IMR-90 (cell line): Measurements from ENCODE around the gene CCL15. TPM values are rescaled to one million over a fixed set of nuclear protein-coding genes. Genes with fewer than 3 reads are reported as not detected.

Experiments used
- ATAC-seq: fragments of 200-7000 bp; cut with Tn5 transposase; 2 replicates; pipeline ENCODE4 v1.9.1; 2020; ENCODE audit warnings: low read depth, mild to moderate bottlenecking, moderate library complexity
- BruUV-seq: library from RNA; stranded (reverse); fragments of 400-500 nt; replicated peaks from 2 replicates; lab custom pipeline; 2021; lab: Mats Ljungman, UMichigan
- CTCF ChIA-PET: fragments of 300-600 bp; formaldehyde crosslinking; extraction: SDS; loops from one replicate; lab custom pipeline; 2021; ENCODE audit warnings: antibody characterized with exemption; lab: Yijun Ruan, JAX
- POLR2A ChIA-PET: fragments of 300-600 bp; sonication (Branson Sonifier 250); formaldehyde crosslinking; loops from one replicate; lab custom pipeline; 2022; ENCODE audit warnings: antibody characterized with exemption; ENCODE audit not compliant: unreplicated experiment; lab: Charles Lee
- DNase-seq: peaks from one replicate; pipeline ENCODE4 v3.0.0; 2013
- H2AFZ ChIP-seq: replicated peaks from 2 replicates; pipeline ENCODE3; 2013; ENCODE audit warnings: low read length, mild to moderate bottlenecking; ENCODE audit not compliant: poor library complexity
- H2AK5ac ChIP-seq: 2 replicates; pipeline ENCODE4 v1.6.1; 2013; ENCODE audit warnings: low read depth, low read length, inconsistent platforms
- H2AK9ac ChIP-seq: replicated peaks from 2 replicates; pipeline ENCODE3; 2013; ENCODE audit warnings: mild to moderate bottlenecking, low read depth, low read length, moderate library complexity; ENCODE audit not compliant: poor library complexity
- H2BK120ac ChIP-seq: 2 replicates; pipeline ENCODE4 v1.6.1; 2013; ENCODE audit warnings: low read depth, low read length, inconsistent platforms
- H2BK15ac ChIP-seq: 3 replicates; pipeline ENCODE4 v1.6.1; 2013; ENCODE audit warnings: low read depth, low read length, inconsistent platforms
- H2BK20ac ChIP-seq: 2 replicates; pipeline ENCODE4 v1.6.1; 2013; ENCODE audit warnings: low read depth, mild to moderate bottlenecking, inconsistent platforms, low read length, moderate library complexity
- H2BK5ac ChIP-seq: 2 replicates; pipeline ENCODE4 v1.6.1; 2013; ENCODE audit warnings: mild to moderate bottlenecking, low read depth, low read length, inconsistent platforms; ENCODE audit not compliant: poor library complexity, severe bottlenecking
- H3K14ac ChIP-seq: replicated peaks from 2 replicates; pipeline ENCODE4 v1.6.1; 2013; ENCODE audit warnings: low read depth, low read length, inconsistent platforms
- H3K18ac ChIP-seq: 2 replicates; pipeline ENCODE4 v1.6.1; 2013; ENCODE audit warnings: low read depth, low read length, control low read depth
- H3K23ac ChIP-seq: 2 replicates; pipeline ENCODE4 v1.6.1; 2013; ENCODE audit warnings: low read depth, low read length, inconsistent platforms
- H3K27ac ChIP-seq: 2 replicates; pipeline ENCODE4 v1.5.1; 2013; ENCODE audit warnings: mild to moderate bottlenecking, control low read depth, low read length; ENCODE audit not compliant: insufficient read depth
- H3K27me3 ChIP-seq: 2 replicates; pipeline ENCODE4 v1.6.1; 2013; ENCODE audit warnings: low read length; ENCODE audit not compliant: control insufficient read depth, insufficient read depth
- H3K36me3 ChIP-seq: 2 replicates; pipeline ENCODE4 v1.6.1; 2013; ENCODE audit warnings: low read length, mixed read lengths; ENCODE audit not compliant: control insufficient read depth, insufficient read depth
- H3K4ac ChIP-seq: 2 replicates; pipeline ENCODE4 v1.6.1; 2013; ENCODE audit warnings: low read depth, low read length, inconsistent platforms
- H3K4me1 ChIP-seq: 2 replicates; pipeline ENCODE4 v1.6.1; 2013; ENCODE audit warnings: low read length, mixed read lengths; ENCODE audit not compliant: control insufficient read depth, insufficient read depth
- H3K4me2 ChIP-seq: 2 replicates; pipeline ENCODE4 v1.6.1; 2013; ENCODE audit warnings: low read depth, mild to moderate bottlenecking, control low read depth, low read length, moderate library complexity
- H3K4me3 ChIP-seq: 2 replicates; pipeline ENCODE4 v1.5.1; 2013; ENCODE audit warnings: low read depth, mild to moderate bottlenecking, control low read depth, low read length, moderate library complexity; ENCODE audit not compliant: insufficient read depth
- H3K56ac ChIP-seq: 2 replicates; pipeline ENCODE4 v1.6.1; 2013; ENCODE audit warnings: low read length, inconsistent platforms; ENCODE audit not compliant: insufficient read depth; ENCODE audit errors: extremely low read depth
- H3K79me1 ChIP-seq, 2 experiments: 2 replicates each; pipeline ENCODE4 v1.6.1; 2013; ENCODE audit warnings: low read length in 2 of 2, inconsistent platforms in 1 of 2, low read depth in 1 of 2
- H3K9ac ChIP-seq: 2 replicates; pipeline ENCODE4 v1.6.1; 2013; ENCODE audit warnings: low read depth, low read length, control low read depth
- H3K9me1 ChIP-seq: 2 replicates; pipeline ENCODE4 v1.6.1; 2013; ENCODE audit warnings: low read length, inconsistent platforms; ENCODE audit not compliant: insufficient read depth
- H3K9me3 ChIP-seq: 2 replicates; pipeline ENCODE4 v1.6.1; 2013; ENCODE audit warnings: low read length; ENCODE audit not compliant: control insufficient read depth, insufficient read depth
- H4K20me1 ChIP-seq: 2 replicates; pipeline ENCODE4 v1.6.1; 2013; ENCODE audit warnings: low read length, inconsistent platforms; ENCODE audit not compliant: insufficient read depth
- H4K5ac ChIP-seq: 2 replicates; pipeline ENCODE4 v1.6.1; 2013; ENCODE audit warnings: mild to moderate bottlenecking, low read depth, low read length, control low read depth
- H4K8ac ChIP-seq, 2 experiments: 2 replicates each; pipeline ENCODE4 v1.6.1; 2013; ENCODE audit warnings: low read depth in 2 of 2, low read length in 2 of 2, control low read depth in 1 of 2, inconsistent platforms in 1 of 2
- H4K91ac ChIP-seq: 2 replicates; pipeline ENCODE4 v1.6.1; 2013; ENCODE audit warnings: low read depth, low read length, inconsistent platforms; ENCODE audit not compliant: insufficient read depth
- BHLHE40 ChIP-seq: fragments of 150-350 bp; IDR thresholded peaks from 2 replicates; pipeline ENCODE4 v1.6.1; 2016; ENCODE audit warnings: mild to moderate bottlenecking, low read depth, low read length
- CEBPB ChIP-seq: IDR thresholded peaks from 2 replicates; pipeline ENCODE4 v1.6.1; 2012; ENCODE audit warnings: low read depth, low read length, improper control_type of control experiment
- CHD1 ChIP-seq: IDR thresholded peaks from 2 replicates; pipeline ENCODE4 v1.6.1; 2012; ENCODE audit warnings: low read depth, low read length, improper control_type of control experiment
- CTCF ChIP-seq: conservative IDR thresholded peaks from 2 replicates; pipeline ENCODE4 v1.5.1; 2012; ENCODE audit warnings: mild to moderate bottlenecking, low read depth, low read length, improper control_type of control experiment
- ELK1 ChIP-seq: fragments of 150-350 bp; IDR thresholded peaks from 2 replicates; pipeline ENCODE4 v1.6.1; 2016; ENCODE audit warnings: low read depth, mild to moderate bottlenecking, low read length, moderate library complexity, borderline replicate concordance
- FOS ChIP-seq: fragments of 150-350 bp; IDR thresholded peaks from 2 replicates; pipeline ENCODE4 v1.6.1; 2016; ENCODE audit warnings: low read depth, low read length
- MAFK ChIP-seq: IDR thresholded peaks from 2 replicates; pipeline ENCODE4 v1.6.1; 2012; ENCODE audit warnings: low read depth, low read length, improper control_type of control experiment
- MAZ ChIP-seq: IDR thresholded peaks from 2 replicates; pipeline ENCODE4 v1.6.1; 2012; ENCODE audit warnings: low read depth, mild to moderate bottlenecking, low read length, improper control_type of control experiment, moderate library complexity, borderline replicate concordance
- MXI1 ChIP-seq: IDR thresholded peaks from 2 replicates; pipeline ENCODE4 v1.6.1; 2012; ENCODE audit warnings: low read depth, mild to moderate bottlenecking, low read length, moderate library complexity, borderline replicate concordance
- NFE2L2 ChIP-seq: fragments of 150-350 bp; IDR thresholded peaks from 2 replicates; pipeline ENCODE4 v1.6.1; 2016; ENCODE audit warnings: low read depth, mild to moderate bottlenecking, low read length
- POLR2A ChIP-seq: IDR thresholded peaks from 2 replicates; pipeline ENCODE4 v1.6.1; 2012; ENCODE audit warnings: mild to moderate bottlenecking, low read depth, low read length
- RAD21 ChIP-seq: IDR thresholded peaks from 2 replicates; pipeline ENCODE4 v1.6.1; 2012; ENCODE audit warnings: low read length, improper control_type of control experiment
- RCOR1 ChIP-seq: IDR thresholded peaks from 2 replicates; pipeline ENCODE4 v1.6.1; 2012; ENCODE audit warnings: mild to moderate bottlenecking, low read length, improper control_type of control experiment; ENCODE audit not compliant: insufficient replicate concordance
- RFX5 ChIP-seq: IDR thresholded peaks from 2 replicates; pipeline ENCODE4 v1.8.0; 2012; ENCODE audit warnings: low read depth, mild to moderate bottlenecking, low read length, moderate library complexity
- SMC3 ChIP-seq: fragments of 150-350 bp; IDR thresholded peaks from 2 replicates; pipeline ENCODE4 v1.6.1; 2016; ENCODE audit warnings: low read depth, mild to moderate bottlenecking, antibody characterized with exemption, low read length, moderate library complexity
- USF2 ChIP-seq: fragments of 150-350 bp; IDR thresholded peaks from 2 replicates; pipeline ENCODE4 v1.6.1; 2017; ENCODE audit warnings: mild to moderate bottlenecking, antibody characterized with exemption, low read length, low read depth
- WGBS, 2 experiments: methylation state at CpG; one replicate each; pipeline versions ENCODE4 v1.1.5 to v1.1.7; 2013; ENCODE audit warnings: missing lambda C conversion rate in 2 of 2; ENCODE audit not compliant: insufficient read length in 1 of 2; ENCODE audit errors: extremely low coverage in 2 of 2; 5-methylcytosine and 5-hydroxymethylcytosine counted together
- dilution Hi-C: fragments of 300-500 bp; cut with HindIII; formaldehyde crosslinking; loops from one replicate; pipeline ENCODE4 v1.14.3; 2018; ENCODE audit warnings: low sequenced_read_pairs; ENCODE audit not compliant: unreplicated experiment
- in situ Hi-C: fragments of 300-500 bp; cut with MboI; formaldehyde crosslinking; loops from 3 replicates; pipeline ENCODE4 v1.14.3; 2019; ENCODE audit warnings: low sequenced_read_pairs, inconsistent platforms, mixed read lengths
- intact Hi-C: fragments of 100-400 bp; cut with micrococcal nuclease; formaldehyde crosslinking; loops from 2 replicates; pipeline ENCODE4 v1.10.0; 2022
- polyA plus RNA-seq, 3 experiments: library from polyadenylated mRNA; depleted of rRNA; stranded (reverse); fragments of >200 nt; gene quantifications; 2 replicates each; pipeline ENCODE4 v1.2.3, GENCODE V29; 2012; ENCODE audit warnings: low replicate concordance in 1 of 3
- total RNA-seq: library from RNA; depleted of rRNA; stranded (reverse); fragments of >200 nt; gene quantifications from 2 replicates; pipeline ENCODE4 v1.2.3, GENCODE V29; 2012

CCL15 gene
- total and polyA plus RNA-seq, 2 of the 4 experiments (the other 2 are of a cell fraction) = not detected

- Histone ChIP-seq H4K20me1 (no peaks in the 10 kb centered on the region), H3K9ac (no peak overlapping the region), H3K23ac (no peak overlapping the region), H3K4me2 (no peak overlapping the region), H3K18ac (no peak overlapping the region), H2AFZ (no peak overlapping the region), H4K91ac (no peak overlapping the region), H2BK20ac (no peak overlapping the region), H3K4me3 (no peak overlapping the region), H3K4me1 (no peaks in the 10 kb centered on the region), H3K9me3 (no peaks in the 10 kb centered on the region), H3K79me1 (no peaks in the 10 kb centered on the region), H3K27ac (no peak overlapping the region), H3K14ac (no peak overlapping the region), H4K8ac (no peak overlapping the region), H4K5ac (no peak overlapping the region), H2BK120ac (no peak overlapping the region), H2AK5ac (no peak overlapping the region), H3K27me3 (no peaks in the 10 kb centered on the region), H2BK5ac (no peak overlapping the region), H2BK15ac (no peak overlapping the region), H3K56ac (no peak overlapping the region), H3K4ac (no peak overlapping the region), H2AK9ac (no peak overlapping the region), H3K9me1 (no peaks in the 10 kb centered on the region), H3K36me3 (no peaks in the 10 kb centered on the region)
- ATAC-seq (no peak), DNase-seq (no peak)
- dilution Hi-C loops = no loop called here
- no TSS peak for BruUV-seq
- in situ Hi-C loops = no loop called here
- intact Hi-C loops = no loop called here
- TF ChIP-seq MXI1 = no peak
- no peak for TF ChIP-seq RAD21
- no peak for TF ChIP-seq MAFK
- TF ChIP-seq USF2 = no peak
- TF ChIP-seq CTCF = no peak
- TF ChIP-seq CEBPB = no peak
- TF ChIP-seq CHD1 = no peak
- no peak for TF ChIP-seq POLR2A
- TF ChIP-seq ELK1 = no peak
- no peak for TF ChIP-seq FOS
- no peak for TF ChIP-seq RCOR1
- no peak for TF ChIP-seq BHLHE40
- no peak for TF ChIP-seq NFE2L2
- no peak for TF ChIP-seq RFX5
- no peak for TF ChIP-seq MAZ
- no peak for TF ChIP-seq SMC3
- POLR2A ChIA-PET = no interaction called here
- no CpG with 5 or more reads among the region's 2 CpGs for WGBS, 2 experiments
- CTCF ChIA-PET = no interaction called here
Observed at GRCh38 chr17:36048066-36048465, 46.7 kb upstream of the CCL15 start.
